Measurements from ENCODE around the gene DENND1B.

DENND1B gene

GRCh38 chr1:197465528-197466327, 309.6 kb downstream of the DENND1B start:
- H3K4me3 ChIP-seq (ENCODE audit: low read depth, low read length) = no peak overlapping the region
- no peaks in the 10 kb centered on the region for H3K36me3 ChIP-seq (ENCODE audit: control insufficient read depth in 2 of 2, insufficient read depth in 1 of 2, low read length in 2 of 2)
- no peak overlapping the region for H3K27ac ChIP-seq (ENCODE audit: extremely low read depth, low read depth, low read length)
- H3K9me3 ChIP-seq (ENCODE audit: control insufficient read depth, insufficient read depth, low read depth, low read length) = no peaks in the 10 kb centered on the region
- ChIA-PET CTCF (interaction anchor here (0.7 to 1.1 kb wide), 2 partner anchors 41 to 65 kb away, joined by 3 to 4 read pairs; no protein-coding TSS in a partner anchor), POLR2A (no interaction called here)
- H3K4me1 ChIP-seq (ENCODE audit: control insufficient read depth, insufficient read depth, low read length) = peaks cover 9% of the 10 kb centered on the region; the same call in 1 of the 2 replicates
- TF ChIP-seq MEIS1 (CRISPR knock-in tag; IDR thresholded peaks at IDR 0.05; ENCODE audit: borderline replicate concordance) = no peak
- peak; percentile 30; the same call in 1 of the 2 replicates for TF ChIP-seq ZIC2 (tag by site-specific recombination; IDR thresholded peaks at IDR 0.05)
- peak; percentile 74 for TF ChIP-seq FEZF1 (tag by site-specific recombination; IDR thresholded peaks at IDR 0.05)
- TF ChIP-seq ZNF521 (tag by site-specific recombination; IDR thresholded peaks at IDR 0.05) = no peak
- no peak for TF ChIP-seq ZNF785 (tag by site-specific recombination; IDR thresholded peaks at IDR 0.05)
- TF ChIP-seq ZNF843 (tag by site-specific recombination; IDR thresholded peaks at IDR 0.05) = peak; percentile 83

GRCh38 chr1:197464044-197464443, 311.2 kb downstream of the DENND1B start:
- no peak for TF ChIP-seq MEIS1 (CRISPR knock-in tag; IDR thresholded peaks at IDR 0.05; ENCODE audit: borderline replicate concordance)
- TF ChIP-seq ZNF555 (tag by site-specific recombination; conservative IDR thresholded peaks at IDR 0.05) = no peak
- peak; percentile 12; the same call in 1 of the 2 replicates for TF ChIP-seq GFI1B (tag by site-specific recombination; IDR thresholded peaks at IDR 0.05)
- TF ChIP-seq ZNF837 (tag by site-specific recombination; IDR thresholded peaks at IDR 0.05) = no peak
- TF ChIP-seq ZBTB17 (tag by site-specific recombination; IDR thresholded peaks at IDR 0.05) = peak; percentile 41; the same call in 1 of the 2 replicates
- TF ChIP-seq ZNF239 (tag by site-specific recombination; IDR thresholded peaks at IDR 0.05) = no peak
- no peak for TF ChIP-seq CTCF (tag by site-specific recombination; IDR thresholded peaks at IDR 0.05)
- 0 out of 2 replicates have a peak, but pooled peaks have one; percentile 17 for TF ChIP-seq FEZF1 (tag by site-specific recombination; IDR thresholded peaks at IDR 0.05)
- 0 out of 2 replicates have a peak, but pooled peaks have one; percentile 22 for TF ChIP-seq ZBTB20 (tag by site-specific recombination; IDR thresholded peaks at IDR 0.05)
- no peak for TF ChIP-seq ZNF621 (tag by site-specific recombination; IDR thresholded peaks at IDR 0.05)
- no peak for TF ChIP-seq PRDM10 (tag by site-specific recombination; IDR thresholded peaks at IDR 0.05)
- no peak for TF ChIP-seq BCL11B (tag by site-specific recombination; IDR thresholded peaks at IDR 0.05; ENCODE audit: low read depth)
- Histone ChIP-seq H3K4me3 (ENCODE audit: low read depth, low read length) (no peak overlapping the region), H3K36me3 (ENCODE audit: control insufficient read depth in 2 of 2, insufficient read depth in 1 of 2, low read length in 2 of 2) (no peaks in the 10 kb centered on the region), H3K27ac (ENCODE audit: extremely low read depth, low read depth, low read length) (no peak overlapping the region), H3K9me3 (ENCODE audit: control insufficient read depth, insufficient read depth, low read depth, low read length) (no peaks in the 10 kb centered on the region), H3K4me1 (ENCODE audit: control insufficient read depth, insufficient read depth, low read length) (peaks cover 9% of the 10 kb centered on the region; the same call in 1 of the 2 replicates)
- ChIA-PET POLR2A (no interaction called here), CTCF (no interaction called here)
